Heart right ventricle (tissue), 16 donors: ENCODE measurements around the gene ZNF267. TPM values are rescaled to one million over a fixed set of nuclear protein-coding genes. Genes with fewer than 3 reads are reported as not detected.
"Not testable (repeated sequence)": the region's sequence is repeated elsewhere in the genome, so short reads cannot be mapped to it uniquely, and the experiment has no call there.

ENCODE experiments used
- ATAC-seq, 8 donors: fragments of 200-7000 bp; cut with Tn5 transposase; one replicate each; pipeline ENCODE4 v1.9.1; 2020; ENCODE audit warnings: mild to moderate bottlenecking in 8 of 8, moderate library complexity in 8 of 8, moderate number of reproducible peaks in 1 of 8
- DNase-seq, 2 donors: peaks; one replicate each; pipeline ENCODE4 v3.0.0-alpha.2; 2020
- H3K27ac ChIP-seq, 10 donors: fragments of 200-600 bp; sonication (generic) in 2 of 10; one replicate each; pipeline versions ENCODE4 v1.5.0 to v1.8.0; 2020 to 2022; ENCODE audit warnings: mild to moderate bottlenecking in 3 of 10
- H3K27me3 ChIP-seq, 7 donors: fragments of 200-600 bp; one replicate each; pipeline ENCODE4 v1.8.0; 2021 to 2022; ENCODE audit warnings: mild to moderate bottlenecking in 2 of 7
- H3K36me3 ChIP-seq, 9 donors: fragments of 200-600 bp; sonication (generic) in 1 of 9; one replicate each; pipeline versions ENCODE4 v1.5.0 to v1.8.0; 2020 to 2022; ENCODE audit warnings: mild to moderate bottlenecking in 2 of 9
- H3K4me1 ChIP-seq, 9 donors: fragments of 200-600 bp; sonication (generic) in 1 of 9; one replicate each; pipeline versions ENCODE4 v1.5.0 to v1.8.0; 2020 to 2022; ENCODE audit warnings: mild to moderate bottlenecking in 4 of 9
- H3K4me3 ChIP-seq, 10 donors: fragments of 200-600 bp; sonication (generic) in 2 of 10; one replicate each; pipeline versions ENCODE4 v1.5.0 to v1.8.0; 2020 to 2022; ENCODE audit warnings: mild to moderate bottlenecking in 7 of 10, moderate library complexity in 2 of 10
- H3K9me3 ChIP-seq, 11 donors: fragments of 200-600 bp in 10 of 11; sonication (generic) in 2 of 11; one replicate each; pipeline versions ENCODE4 v1.5.0 to v1.8.0; 2013 to 2022; ENCODE audit warnings: mild to moderate bottlenecking in 2 of 11, control low read depth in 1 of 11, moderate library complexity in 1 of 11
- WGBS, 2 donors: extraction: QIAGEN DNeasy Blood & Tissue Kit; methylation state at CpG; one replicate each; pipeline ENCODE4 v1.1.7; 2013; ENCODE audit warnings: inconsistent platforms in 1 of 2; 5-methylcytosine and 5-hydroxymethylcytosine counted together
- intact Hi-C, 10 donors: fragments of 100-400 bp; cut with DNase I; formaldehyde crosslinking; loops; one replicate each; pipeline versions ENCODE4 v1.11.1 to v1.14.2; 2022
- long read RNA-seq, 3 donors: library from polyadenylated mRNA; unstranded; transcript quantifications; one replicate each; pipeline ENCODE4 v2.0.0, GENCODE V29; 2020 to 2021
- polyA plus RNA-seq, 2 donors: library from polyadenylated mRNA; stranded (reverse); fragments of 200-250 nt; gene quantifications; one replicate each; pipeline ENCODE4 v1.2.3, GENCODE V29; 2013
- total RNA-seq, 10 donors: library from RNA; stranded (reverse); fragmentation: NEBNext Ultra II Directional in 3 of 10; extraction: Animal tissue kit (Norgen Biotek cat#: 25700) in 3 of 10; gene quantifications; one replicate each; pipeline versions ENCODE4 v1.2.1 to v1.2.4, GENCODE V29; 2021 to 2023
- TF ChIP-seq, protein P1 (sequence below), 9 donors: fragments of 200-600 bp; sonication (generic) in 2 of 9; IDR thresholded peaks; one replicate each; pipeline versions ENCODE4 v1.5.0 to v1.8.0; 2021 to 2022; ENCODE audit warnings: antibody characterized with exemption in 9 of 9, mild to moderate bottlenecking in 5 of 9, moderate library complexity in 1 of 9
- donor health status: Arrhythmogenic right ventricular cardiomyopathy.
- donor health status: ischemic (EF 13 %, LVEDD 7.1; RV severe dilation, severe dysfunction).
- donor health status: healthy with polysubstance abuse.
- donor health status: DM: no; HTN: yes; CAD: no.
- donor health status: DM: no; HTN: no; CAD: no.
- donor health status: ischemic (EF 25% LVEDD 6.9; RV normal size, moderate dysfunction).
- donor health status: ischemic (EF 25% LVEDD 5.7; RV mildly dilated, moderate dysfunction).
- donor health status: healthy.
- donor health status: DM: yes; HTN: yes; CAD: no.
- donor health status: Ischemic cardiomyopathy.
- donor health status: ischemic (EF 35%, LVEDD 5.7; RV mildly dilated, moderate dysfunction).
- donor health status: nonischemic (EF 11% LVEDD 7.7; RV severe dilation, severe dysfunction).
- donor health status: DM: yes; HTN: yes; CAD: no.
- donor health status: PGD.
- donor health status: ischemic (EF 29% LVEDD 5.4; RV normal size, mild dysfunction).
- donor health status: nonischemic (EF 23%, LVEDD 6.1; RV moderate dilation, normal function).

ZNF267 gene
- 10 to 100 TPM in 1 of 10 donors, 1 to 10 TPM in 9; 4.0 to 13.5 (median 5.7) TPM for total RNA-seq
- polyA plus RNA-seq, result 1 to 10 TPM; 1.5 to 3.3 TPM
- long read RNA-seq, donor 1, full-length matches to known transcripts, result 13 of 15 reads
- long read RNA-seq, donor 1, partial matches to known transcripts, result 0 of 15 reads
- long read RNA-seq, donor 1, other reads (novel, unspliced or antisense), result 2 of 15 reads
- long read RNA-seq, donor 2, full-length matches to known transcripts, result 12 of 12 reads
- long read RNA-seq, donor 2, partial matches to known transcripts, result 0 of 12 reads
- long read RNA-seq, donor 2, other reads (novel, unspliced or antisense), result 0 of 12 reads
- long read RNA-seq, donor 3, full-length matches to known transcripts, result 19 of 20 reads
- long read RNA-seq, donor 3, partial matches to known transcripts, result 0 of 20 reads
- long read RNA-seq, donor 3, other reads (novel, unspliced or antisense), result 1 of 20 reads

DNA sequence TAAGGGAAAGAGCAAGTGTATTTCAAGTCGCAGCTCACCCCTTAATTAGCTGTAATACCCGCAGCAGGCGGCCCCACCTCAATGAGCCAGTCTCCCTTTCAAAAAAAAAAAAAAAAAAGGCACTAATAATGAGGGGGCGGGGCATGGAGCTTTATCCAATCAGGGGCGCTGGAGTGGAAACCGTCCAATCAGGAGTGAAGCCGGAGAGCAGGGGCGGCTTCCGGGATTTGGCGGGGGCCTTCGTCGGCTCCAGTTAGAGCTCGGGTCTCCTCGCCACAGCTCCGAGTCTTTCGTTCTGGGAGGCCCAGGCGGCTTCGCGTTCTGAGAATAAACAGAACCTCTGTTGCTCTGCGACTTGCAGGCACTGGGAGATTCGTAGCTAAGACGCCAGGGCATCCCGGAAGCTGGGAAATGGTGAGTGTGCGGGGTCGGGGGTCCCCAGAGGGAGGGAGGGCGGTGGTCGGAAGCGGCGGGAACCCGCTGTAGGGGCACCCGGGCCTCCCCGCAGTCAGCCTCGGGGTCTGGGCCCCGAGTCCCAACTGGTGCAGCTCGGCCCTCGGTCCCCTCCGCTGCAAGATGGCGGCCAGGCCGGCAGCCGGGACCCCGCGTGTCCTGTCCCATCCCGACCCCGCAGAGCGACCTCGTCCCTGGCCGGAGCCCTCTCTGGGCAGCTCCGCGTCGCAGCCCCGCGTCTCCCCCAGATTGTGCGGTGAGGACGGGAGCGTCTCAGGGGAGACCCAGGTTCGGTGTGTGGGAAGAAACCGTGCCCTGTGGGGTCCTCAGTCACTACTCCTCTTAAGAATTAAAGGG, at the start of gene ZNF267:
TSS of gene ZNF267 (plus strand) at position 252 of the 810 bp plus-strand sequence. CDS start at position 412, 160 bp downstream.
- TF ChIP-seq, protein P1, sequence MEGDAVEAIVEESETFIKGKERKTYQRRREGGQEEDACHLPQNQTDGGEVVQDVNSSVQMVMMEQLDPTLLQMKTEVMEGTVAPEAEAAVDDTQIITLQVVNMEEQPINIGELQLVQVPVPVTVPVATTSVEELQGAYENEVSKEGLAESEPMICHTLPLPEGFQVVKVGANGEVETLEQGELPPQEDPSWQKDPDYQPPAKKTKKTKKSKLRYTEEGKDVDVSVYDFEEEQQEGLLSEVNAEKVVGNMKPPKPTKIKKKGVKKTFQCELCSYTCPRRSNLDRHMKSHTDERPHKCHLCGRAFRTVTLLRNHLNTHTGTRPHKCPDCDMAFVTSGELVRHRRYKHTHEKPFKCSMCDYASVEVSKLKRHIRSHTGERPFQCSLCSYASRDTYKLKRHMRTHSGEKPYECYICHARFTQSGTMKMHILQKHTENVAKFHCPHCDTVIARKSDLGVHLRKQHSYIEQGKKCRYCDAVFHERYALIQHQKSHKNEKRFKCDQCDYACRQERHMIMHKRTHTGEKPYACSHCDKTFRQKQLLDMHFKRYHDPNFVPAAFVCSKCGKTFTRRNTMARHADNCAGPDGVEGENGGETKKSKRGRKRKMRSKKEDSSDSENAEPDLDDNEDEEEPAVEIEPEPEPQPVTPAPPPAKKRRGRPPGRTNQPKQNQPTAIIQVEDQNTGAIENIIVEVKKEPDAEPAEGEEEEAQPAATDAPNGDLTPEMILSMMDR (IDR thresholded peaks at IDR 0.05), result no peak
- peak within 1 kb of the TSS; percentile 58 to 99 (median 87) for H3K27ac ChIP-seq
- H3K36me3 ChIP-seq, result peaks cover 0 to 15% (median 0%) of the 10 kb centered on the region in 9 donors
- 0% methylated on average over 57 of the region's 57 CpGs for WGBS, 2 donors
- DNase-seq (peak; percentile 91 to 96), ATAC-seq (peak; percentile 95 to 98 (median 96))
- peaks cover 0 to 74% (median 31%) of the 10 kb centered on the region in 9 donors for H3K4me1 ChIP-seq
- no peaks in the 10 kb centered on the region for H3K9me3 ChIP-seq
- intact Hi-C loops, result loop anchor here in 5 of 10 donors (5.0 to 10.0 kb wide), 6 partner anchors 159 to 919 kb away; partner anchors contain the start of genes HSD3B7 (in 2 of the 5), ARMC5 (in 1 of the 5) and SETD1A (in 1 of the 5)
- no peaks in the 10 kb centered on the region for H3K27me3 ChIP-seq
- H3K4me3 ChIP-seq, result peak within 1 kb of the TSS; percentile 79 to 98 (median 91)

DNA sequence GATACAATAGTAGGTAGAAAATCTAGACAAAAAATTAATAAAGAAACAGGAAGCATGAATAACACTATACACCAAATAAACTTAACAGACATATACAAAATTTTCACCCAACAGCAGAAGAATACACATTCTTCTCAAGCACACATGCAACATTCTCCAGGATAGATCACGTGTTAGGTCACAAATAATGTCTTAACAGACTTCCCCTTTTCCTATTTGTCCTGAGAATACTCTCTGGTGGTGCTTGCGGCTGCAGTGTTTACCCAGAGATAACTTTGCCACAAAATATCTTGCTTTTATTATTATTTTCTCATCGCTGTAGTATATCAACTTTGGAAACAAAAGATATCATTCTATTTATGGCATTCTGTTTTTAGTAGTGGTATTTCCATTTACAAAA, 40.6 kb upstream of the ZNF267 start:
- 53 to 54% methylated on average over 3 of the region's 3 CpGs for WGBS, 2 donors
- no peaks in the 10 kb centered on the region for H3K36me3 ChIP-seq
- TF ChIP-seq, protein P1 (IDR thresholded peaks at IDR 0.05), result no peak
- peaks cover 0 to 38% (median 5%) of the 10 kb centered on the region in 11 donors for H3K9me3 ChIP-seq
- H3K27ac ChIP-seq, result no peak overlapping the region
- intact Hi-C loops, result loop anchor here in 2 of 10 donors (10.0 kb wide), 2 partner anchors 48 to 58 kb away; no protein-coding TSS in a partner anchor
- H3K27me3 ChIP-seq, result no peaks in the 10 kb centered on the region
- no peak overlapping the region for H3K4me3 ChIP-seq
- no peaks in the 10 kb centered on the region for H3K4me1 ChIP-seq
- ATAC-seq, result no peak
- DNase-seq, result no peak

- ATAC-seq, H3K4me1 ChIP-seq, H3K36me3 ChIP-seq, H3K4me3 ChIP-seq, DNase-seq, H3K27ac ChIP-seq, H3K27me3 ChIP-seq: not testable (repeated sequence)
- peaks cover 0 to 41% (median 5%) of the 10 kb centered on the region in 11 donors for H3K9me3 ChIP-seq
- intact Hi-C loops, result loop anchor here in 2 of 10 donors (10.0 kb wide), 2 partner anchors 52 to 62 kb away; no protein-coding TSS in a partner anchor
- WGBS, 2 donors, result 88 to 94% methylated on average over 12 to 24 of the region's 31 CpGs
Measured at GRCh38 chr16:31836396-31836795, 37.2 kb upstream of the ZNF267 start.

- no peak for DNase-seq
- H3K4me1 ChIP-seq, result no peaks in the 10 kb centered on the region
- TF ChIP-seq, protein P1 (IDR thresholded peaks at IDR 0.05), result no peak
- intact Hi-C loops, result no loop called here
- H3K36me3 ChIP-seq, result no peaks in the 10 kb centered on the region
- 55 to 56% methylated on average over 7 of the region's 7 CpGs for WGBS, 2 donors
- peaks cover 0 to 6% (median 0%) of the 10 kb centered on the region in 7 donors for H3K27me3 ChIP-seq
- peaks cover 0 to 68% (median 19%) of the 10 kb centered on the region in 11 donors for H3K9me3 ChIP-seq
- no peak overlapping the region for H3K27ac ChIP-seq
- no peak overlapping the region for H3K4me3 ChIP-seq
- ATAC-seq, result no peak
Measured at GRCh38 chr16:31842864-31843263, 30.7 kb upstream of the ZNF267 start.

DNA sequence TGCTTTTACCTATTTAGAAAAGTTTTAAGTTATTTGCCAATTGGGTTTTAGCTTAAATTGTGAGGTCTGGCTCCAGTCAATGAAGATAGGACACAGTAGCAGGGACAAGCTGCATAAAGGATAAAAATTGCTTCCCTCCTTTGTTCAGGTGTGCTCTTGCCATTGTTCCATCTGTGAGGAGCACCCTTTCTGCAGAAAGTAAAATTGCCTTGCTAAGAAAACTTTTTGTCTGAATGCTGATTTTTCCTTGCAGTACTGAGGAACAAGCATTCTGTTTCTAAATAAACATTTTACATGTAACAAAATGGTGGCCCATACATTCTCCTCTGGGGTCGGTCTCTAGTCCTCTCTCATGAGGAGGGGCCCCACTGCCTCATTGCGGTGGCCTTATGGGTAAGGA, 25.0 kb upstream of the ZNF267 start:
- intact Hi-C loops, DNase-seq: not testable (repeated sequence)
- WGBS, 2 donors, result 79 to 81% methylated on average over 2 of the region's 2 CpGs

More for the DNA sequence above, 25.0 kb upstream of the ZNF267 start:
- H3K9me3 ChIP-seq, result peaks cover 0 to 54% (median 22%) of the 10 kb centered on the region in 11 donors
- not testable (repeated sequence) for ATAC-seq, H3K4me1 ChIP-seq, H3K36me3 ChIP-seq, H3K4me3 ChIP-seq, H3K27ac ChIP-seq, H3K27me3 ChIP-seq
